K562 (cell line): ENCODE results near the gene RPAP2. TPM values are rescaled to one million over a fixed set of nuclear protein-coding genes. Genes with fewer than 3 reads are reported as not detected.

ENCODE experiments used
- ATAC-seq: fragments of 200-7000 bp; cut with Tn5 transposase; 3 replicates; pipeline ENCODE4 v1.9.1; 2020; ENCODE audit warnings: moderate library complexity
- BruUV-seq: library from RNA; stranded (reverse); fragments of 400-500 nt; replicated peaks from 2 replicates; lab custom pipeline; 2021; lab: Mats Ljungman, UMichigan
- CTCF ChIA-PET: fragments of 300-600 bp; formaldehyde crosslinking; extraction: SDS; loops from one replicate; lab custom pipeline; 2021; ENCODE audit warnings: low intra/inter-chr PET ratio; lab: Yijun Ruan, JAX
- POLR2A ChIA-PET: fragments of 300-600, 350-650 bp; sonication (Branson Sonifier 250); formaldehyde crosslinking; extraction: SDS; loops from one replicate; lab custom pipeline; 2021; ENCODE audit warnings: antibody characterized with exemption, inconsistent platforms; lab: Yijun Ruan, JAX
- DNase-seq, 4 experiments: peaks; one replicate each; pipeline versions ENCODE4 v3.0.0 to v3.0.0-alpha.2; 2011 to 2018; ENCODE audit warnings: low spot score in 3 of 4, mixed read lengths in 3 of 4; ENCODE audit errors: extremely low read depth in 1 of 4
- FAIRE-seq: peaks from 2 replicates; lab custom pipeline; 2011; peaks lifted over from hg19 to GRCh38; lab: Jason Lieb, UNC
- H2AFZ ChIP-seq: 2 replicates; pipeline ENCODE4 v1.6.0; 2011; ENCODE audit warnings: low read depth, low read length, control low read depth, inconsistent platforms
- H3K27ac ChIP-seq: fragments of 200-600 bp; 3 replicates; pipeline ENCODE4 v1.8.0; 2011; ENCODE audit warnings: low read depth, mild to moderate bottlenecking, control low read depth, inconsistent platforms, low read length, moderate library complexity, mixed read lengths; ENCODE audit errors: extremely low read depth
- H3K27me3 ChIP-seq, 2 experiments: fragments of 300-600 bp in 1 of 2; 2 replicates in 1 of 2; 3 replicates in 1 of 2; pipeline versions ENCODE4 v1.6.0 to v1.8.0; 2011; ENCODE audit warnings: inconsistent platforms in 2 of 2, low read length in 2 of 2, mild to moderate bottlenecking in 1 of 2, mixed read lengths in 1 of 2, moderate library complexity in 1 of 2; ENCODE audit not compliant: control insufficient read depth in 2 of 2, insufficient read depth in 2 of 2
- H3K36me3 ChIP-seq: fragments of 300-600 bp; 3 replicates; pipeline ENCODE4 v1.8.0; 2011; ENCODE audit warnings: mild to moderate bottlenecking, low read length, inconsistent platforms; ENCODE audit not compliant: control insufficient read depth, insufficient read depth
- H3K4me1 ChIP-seq, 2 experiments: fragments of 200-600 bp in 1 of 2; replicated peaks in 1 of 2; 2 replicates in 1 of 2; 3 replicates in 1 of 2; pipeline versions ENCODE4 v1.5.1 to v1.8.0; 2011; ENCODE audit warnings: inconsistent platforms in 2 of 2, low read length in 2 of 2, mild to moderate bottlenecking in 1 of 2, mixed read lengths in 1 of 2, moderate library complexity in 1 of 2; ENCODE audit not compliant: control insufficient read depth in 2 of 2, insufficient read depth in 2 of 2
- H3K4me2 ChIP-seq: 2 replicates; pipeline ENCODE4 v1.6.1; 2011; ENCODE audit warnings: low read length, control low read depth, inconsistent platforms, mixed read lengths; ENCODE audit not compliant: insufficient read depth
- H3K4me3 ChIP-seq: fragments of 200-600 bp; sonication (generic), shearing (Covaris generic); 2 replicates; pipeline ENCODE4 v1.5.1; 2016; ENCODE audit warnings: control low read depth, inconsistent platforms
- H3K79me2 ChIP-seq: fragments of 200-600 bp; 3 replicates; pipeline ENCODE4 v1.8.0; 2011; ENCODE audit warnings: low read length, inconsistent platforms; ENCODE audit not compliant: control insufficient read depth, insufficient read depth
- H3K9ac ChIP-seq, 2 experiments: 2 replicates each; pipeline versions ENCODE4 v1.6.0 to v1.6.1; 2011; ENCODE audit warnings: low read depth in 2 of 2, low read length in 2 of 2, control low read depth in 1 of 2, inconsistent platforms in 1 of 2, mild to moderate bottlenecking in 1 of 2, mixed read lengths in 1 of 2; ENCODE audit not compliant: insufficient read depth in 1 of 2
- H3K9me1 ChIP-seq: one replicate; pipeline ENCODE4 v1.6.0; 2011; ENCODE audit warnings: inconsistent platforms, mild to moderate bottlenecking, low read length, moderate library complexity; ENCODE audit not compliant: control insufficient read depth, insufficient read depth
- H3K9me3 ChIP-seq: replicated peaks from 2 replicates; pipeline ENCODE4 v1.5.1; 2011; ENCODE audit warnings: low read depth, low read length, inconsistent platforms; ENCODE audit not compliant: control insufficient read depth, insufficient read depth
- H4K20me1 ChIP-seq: replicated peaks from 2 replicates; pipeline ENCODE4 v1.6.1; 2011; ENCODE audit warnings: low read length, inconsistent platforms, mixed read lengths; ENCODE audit not compliant: control insufficient read depth, insufficient read depth
- CBX1 ChIP-seq: sonication (generic); IDR thresholded peaks from 2 replicates; pipeline ENCODE4 v1.6.1; 2016; ENCODE audit warnings: antibody characterized with exemption, low read depth, mild to moderate bottlenecking
- CEBPZ ChIP-seq: fragments of 150-350 bp; IDR thresholded peaks from 2 replicates; pipeline ENCODE4 v1.6.1; 2014; ENCODE audit warnings: low read depth, mild to moderate bottlenecking, low read length, borderline replicate concordance
- ETS2 ChIP-seq: IDR thresholded peaks from 2 replicates; pipeline ENCODE4 v1.6.1; 2016; ENCODE audit warnings: borderline replicate concordance, missing genetic modification characterization, mild to moderate bottlenecking, moderate library complexity, missing compliant biosample characterization; ENCODE audit not compliant: poor library complexity, severe bottlenecking
- HMG20A ChIP-seq: fragments of 450-650 bp; formaldehyde crosslinking; conservative IDR thresholded peaks from 2 replicates; pipeline ENCODE4 v1.4.0; 2020; ENCODE audit warnings: mild to moderate bottlenecking, mixed read lengths
- HNRNPH1 ChIP-seq: fragments of 200-400 bp; formaldehyde crosslinking; optimal IDR thresholded peaks from 2 replicates; pipeline ENCODE3; 2017; ENCODE audit warnings: low read depth, mild to moderate bottlenecking, low read length, moderate library complexity
- MTA2 ChIP-seq: fragments of 450-650 bp; IDR thresholded peaks from 2 replicates; pipeline ENCODE4 v1.6.1; 2016; ENCODE audit warnings: low read depth
- NRF1 ChIP-seq, 2 experiments: fragments of 450-650 bp; IDR thresholded peaks in 1 of 2; conservative IDR thresholded peaks in 1 of 2; 2 replicates each; pipeline ENCODE4 v1.6.1; 2014; ENCODE audit warnings: mild to moderate bottlenecking in 2 of 2
- POU5F1 ChIP-seq: fragments of 150-350 bp; IDR thresholded peaks from 2 replicates; pipeline ENCODE4 v1.6.1; 2014; ENCODE audit warnings: borderline replicate concordance, low read length, low read depth, mild to moderate bottlenecking; ENCODE audit not compliant: partially characterized antibody
- PRPF4 ChIP-seq: fragments of 200-400 bp; formaldehyde crosslinking; IDR thresholded peaks from one replicate; pipeline ENCODE4 v1.6.1; 2017; ENCODE audit warnings: low read length, low read depth, mild to moderate bottlenecking; ENCODE audit not compliant: insufficient read depth, poor library complexity, severe bottlenecking
- RCOR1 ChIP-seq, 2 experiments: IDR thresholded peaks; 2 replicates each; pipeline ENCODE4 v1.6.1; 2012; ENCODE audit warnings: low read depth in 2 of 2, low read length in 2 of 2, borderline replicate concordance in 1 of 2, improper control_type of control experiment in 1 of 2
- TEAD1 ChIP-seq, 2 experiments: fragments of 450-650 bp in 1 of 2; sonication (generic) in 1 of 2; formaldehyde crosslinking; IDR thresholded peaks; 2 replicates each; pipeline versions ENCODE4 v1.4.0 to v1.8.0; 2020 to 2022; ENCODE audit warnings: mild to moderate bottlenecking in 2 of 2, missing genetic modification reagents in 1 of 2
- U2AF1 ChIP-seq: fragments of 200-400 bp; formaldehyde crosslinking; optimal IDR thresholded peaks from 2 replicates; pipeline ENCODE3; 2017; ENCODE audit warnings: mild to moderate bottlenecking, low read depth, low read length, moderate library complexity
- ZNF398 ChIP-seq: fragments of 250-450 bp; sonication (Bioruptor Pico); IDR thresholded peaks from 2 replicates; pipeline ENCODE4 v1.8.0; 2021; ENCODE audit warnings: moderate library complexity, mild to moderate bottlenecking, inconsistent platforms
- ZNF436 ChIP-seq: fragments of 250-450, 450-650 bp; sonication (Bioruptor Pico); formaldehyde crosslinking; IDR thresholded peaks from 2 replicates; pipeline ENCODE4 v1.7.0; 2020; ENCODE audit warnings: mild to moderate bottlenecking
- ZNF444 ChIP-seq: fragments of 250-450 bp; sonication (Bioruptor Pico); IDR thresholded peaks from 2 replicates; pipeline ENCODE4 v1.4.0; 2020; ENCODE audit warnings: mild to moderate bottlenecking, moderate library complexity
- ZNF584 ChIP-seq: fragments of 200-800 bp; sonication (Bioruptor generic); IDR thresholded peaks from 2 replicates; pipeline ENCODE4 v1.6.1; 2016; ENCODE audit warnings: low read depth, mild to moderate bottlenecking, missing genetic modification characterization, missing compliant biosample characterization
- ZNF717 ChIP-seq: fragments of 250-450 bp; sonication (Bioruptor Pico); IDR thresholded peaks from 2 replicates; pipeline ENCODE4 v1.5.0; 2021
- WGBS: fragments of 100-300 bp; shearing (Covaris generic); methylation state at CpG from one replicate; pipeline ENCODE4 v1.1.6; 2016; ENCODE audit warnings: low coverage, mixed read lengths; ENCODE audit not compliant: insufficient coverage; ENCODE audit errors: missing lambda C conversion rate; 5-methylcytosine and 5-hydroxymethylcytosine counted together
- in situ Hi-C: fragments of 300-500 bp; cut with MboI; formaldehyde crosslinking; loops from 4 replicates; pipeline ENCODE4 v1.15.0; 2018; ENCODE audit warnings: inconsistent platforms, mixed read lengths
- intact Hi-C: fragments of 100-400 bp; cut with micrococcal nuclease; formaldehyde crosslinking; loops from 2 replicates; pipeline ENCODE4 v1.14.2; 2022
- polyA plus RNA-seq, 8 experiments: library from polyadenylated mRNA; depleted of rRNA in 4 of 8; stranded (reverse) in 5 of 8; unstranded in 3 of 8; fragments of >200 nt; fragmentation: Nextera tagmentation in 2 of 8; fragmentation: Illumina TruSeq in 1 of 8; extraction: Ambion mirVana in 2 of 8; extraction: Trizol in 1 of 8; gene quantifications; 2 replicates each; pipeline versions ENCODE4 v1.2.1 to v1.2.3, GENCODE V29; 2011 to 2014; ENCODE audit warnings: inconsistent platforms in 1 of 8, missing spikeins in 1 of 8
- total RNA-seq, 7 experiments: library from RNA; depleted of rRNA in 6 of 7; stranded (reverse); fragments of >200 nt in 6 of 7; fragmentation: Illumina TruSeq in 2 of 7; extraction: Trizol in 2 of 7; gene quantifications; 2 replicates each; pipeline versions ENCODE4 v1.2.1 to v1.2.3, GENCODE V29; 2011 to 2021; ENCODE audit warnings: low replicate concordance in 1 of 7

RPAP2 gene
- total and polyA plus RNA-seq, 9 of the 15 experiments (the other 6 are each of a cell fraction or from before 2014, with no cell fraction given), result 6.2 to 41.7 (median 28.7) TPM

GRCh38 chr1:92340154-92340553 lies 41.3 kb downstream of the RPAP2 start (continued):
- no peak for TF ChIP-seq ZNF436 (CRISPR knock-in tag)
- TF ChIP-seq RCOR1 (IDR thresholded peaks at IDR 0.05; ENCODE audit: borderline replicate concordance in 1 of 2, low read depth in 2 of 2, low read length in 2 of 2), result no peak
- TF ChIP-seq ZNF584, result no peak
- no peak for TF ChIP-seq ZNF444 (CRISPR knock-in tag)

- H3K4me2 ChIP-seq, result no peak overlapping the region
- H3K9ac ChIP-seq, result no peak overlapping the region
- no peaks in the 10 kb centered on the region for H3K4me1 ChIP-seq
- H3K36me3 ChIP-seq, result peaks cover 24% of the 10 kb centered on the region; the same call in 2 of the 3 replicates
- ChIA-PET POLR2A (no interaction called here), CTCF (no interaction called here)
- H2AFZ ChIP-seq, result no peak overlapping the region
- intact Hi-C loops (no loop called here), in situ Hi-C loops (no loop called here)
- no peak for ATAC-seq
- H3K27me3 ChIP-seq, result no peaks in the 10 kb centered on the region
- no peak for DNase-seq
- no TSS peak for BruUV-seq
- WGBS, result 100% methylated on average over 1 of the region's 1 CpG
- FAIRE-seq, result no peak
- no peaks in the 10 kb centered on the region for H3K9me3 ChIP-seq
- no peaks in the 10 kb centered on the region for H3K9me1 ChIP-seq
- no peaks in the 10 kb centered on the region for H4K20me1 ChIP-seq
- H3K79me2 ChIP-seq, result no peaks in the 10 kb centered on the region
- H3K4me3 ChIP-seq, result no peak overlapping the region
- H3K27ac ChIP-seq, result no peak overlapping the region
- TF ChIP-seq POU5F1, result no peak
- no peak for TF ChIP-seq CEBPZ
- TF ChIP-seq ZNF398 (CRISPR knock-in tag), result no peak
- TF ChIP-seq HNRNPH1, result no peak
- no peak for TF ChIP-seq MTA2
- no peak for TF ChIP-seq ZNF717 (CRISPR knock-in tag)
- no peak for TF ChIP-seq TEAD1 (CRISPR knock-in tag; IDR thresholded peaks at IDR 0.05)
- TF ChIP-seq HMG20A, result no peak
- no peak for TF ChIP-seq PRPF4
- no peak for TF ChIP-seq U2AF1
- no peak for TF ChIP-seq CBX1
- no peak for TF ChIP-seq ETS2 (tag)
- no peak for TF ChIP-seq NRF1 (conservative IDR thresholded peaks at IDR 0.05 in 1 of 2, IDR thresholded peaks at IDR 0.05 in 1 of 2)
These were observed 43.5 kb downstream of the RPAP2 start for GRCh38 chr1:92342401-92342800.
